Erythroblast (primary cell): ENCODE data around the gene SRD5A3.

Experiments used
- GATA1 ChIP-seq: IDR thresholded peaks from 2 replicates; pipeline ENCODE4 v1.6.1; 2011; ENCODE audit warnings: low read depth, mild to moderate bottlenecking, control low read depth, low read length, moderate library complexity
- POLR2A ChIP-seq: IDR thresholded peaks from 2 replicates; pipeline ENCODE4 v1.6.1; 2011; ENCODE audit warnings: mild to moderate bottlenecking, low read length

GRCh38 chr4:55338486-55338885, 7.6 kb upstream of the SRD5A3 start:
- TF ChIP-seq POLR2A = no peak
- TF ChIP-seq GATA1 = no peak
